Mesendoderm (in vitro differentiated cells): ENCODE measurements around the gene ZNF662.
A peak's percentile ranks its signal among the peaks of the same experiment; 100 is the strongest.

ENCODE experiments used
- DNase-seq: peaks from one replicate; pipeline ENCODE4 v3.0.0; 2013
- H2AK5ac ChIP-seq: 2 replicates; pipeline ENCODE4 v1.6.1; 2013; ENCODE audit warnings: low read length, inconsistent platforms
- H2BK120ac ChIP-seq: 2 replicates; pipeline ENCODE4 v1.6.1; 2013; ENCODE audit warnings: low read depth, mild to moderate bottlenecking, low read length, moderate library complexity, mixed read lengths
- H2BK15ac ChIP-seq: replicated peaks from 2 replicates; pipeline ENCODE4 v1.6.1; 2013; ENCODE audit warnings: low read depth, mild to moderate bottlenecking, moderate library complexity
- H2BK5ac ChIP-seq: 2 replicates; pipeline ENCODE4 v1.6.1; 2013; ENCODE audit warnings: low read length, inconsistent platforms
- H3K18ac ChIP-seq: 2 replicates; pipeline ENCODE4 v1.6.1; 2013; ENCODE audit warnings: mild to moderate bottlenecking, low read length, mixed read lengths
- H3K23ac ChIP-seq: one replicate; pipeline ENCODE4 v1.6.1; 2013; ENCODE audit warnings: low read length
- H3K27ac ChIP-seq: 2 replicates; pipeline ENCODE4 v1.5.1; 2013; ENCODE audit warnings: low read depth, mild to moderate bottlenecking, inconsistent platforms, low read length, moderate library complexity
- H3K27me3 ChIP-seq: 2 replicates; pipeline ENCODE4 v1.6.1; 2013; ENCODE audit warnings: low read length, control low read depth, mild to moderate bottlenecking, inconsistent platforms; ENCODE audit not compliant: insufficient read depth, poor library complexity
- H3K36me3 ChIP-seq: 2 replicates; pipeline ENCODE4 v1.6.1; 2013; ENCODE audit warnings: low read length, inconsistent platforms; ENCODE audit not compliant: control insufficient read depth, insufficient read depth
- H3K4ac ChIP-seq: one replicate; pipeline ENCODE4 v1.6.1; 2013; ENCODE audit warnings: low read depth, mild to moderate bottlenecking, low read length, moderate library complexity
- H3K4me1 ChIP-seq: 2 replicates; pipeline ENCODE4 v1.6.1; 2013; ENCODE audit warnings: low read depth, low read length, inconsistent platforms; ENCODE audit not compliant: control insufficient read depth
- H3K4me2 ChIP-seq: 2 replicates; pipeline ENCODE4 v1.6.1; 2013; ENCODE audit warnings: low read length
- H3K4me3 ChIP-seq: 2 replicates; pipeline ENCODE4 v1.5.1; 2013; ENCODE audit warnings: mild to moderate bottlenecking, low read length
- H3K56ac ChIP-seq: one replicate; pipeline ENCODE4 v1.6.1; 2013; ENCODE audit warnings: low read length
- H3K79me1 ChIP-seq: 2 replicates; pipeline ENCODE4 v1.6.1; 2013; ENCODE audit warnings: low read length, inconsistent platforms
- H3K79me2 ChIP-seq: 2 replicates; pipeline ENCODE4 v1.6.1; 2013; ENCODE audit warnings: mild to moderate bottlenecking, low read length; ENCODE audit not compliant: control insufficient read depth, insufficient read depth
- H3K9ac ChIP-seq: 2 replicates; pipeline ENCODE4 v1.6.1; 2013; ENCODE audit warnings: low read length, inconsistent platforms
- H4K5ac ChIP-seq: one replicate; pipeline ENCODE4 v1.6.1; 2013; ENCODE audit warnings: low read length
- H4K8ac ChIP-seq: one replicate; pipeline ENCODE4 v1.6.1; 2013; ENCODE audit warnings: low read depth, mild to moderate bottlenecking, control low read depth, low read length, moderate library complexity
- WGBS: extraction: QIAGEN DNeasy Blood & Tissue Kit; methylation state at CpG from one replicate; pipeline ENCODE4 v1.1.7; 2013; ENCODE audit warnings: low lambda C conversion rate, missing lambda C conversion rate; ENCODE audit not compliant: insufficient coverage; ENCODE audit errors: extremely low coverage; 5-methylcytosine and 5-hydroxymethylcytosine counted together

The ZNF662 gene

GRCh38 chr3:42898896-42899675 is 6.9 kb upstream of the ZNF662 start:
- no peaks in the 10 kb centered on the region for H3K79me2 ChIP-seq
- H2BK120ac ChIP-seq: no peak overlapping the region
- H3K4ac ChIP-seq: no peak overlapping the region
- H3K18ac ChIP-seq: peak overlapping the region; percentile 8
- no peak overlapping the region for H3K9ac ChIP-seq
- H3K4me2 ChIP-seq: no peak overlapping the region
- H3K4me1 ChIP-seq: no peaks in the 10 kb centered on the region
- no peak overlapping the region for H4K8ac ChIP-seq
- H2BK15ac ChIP-seq: no peak overlapping the region
- no peaks in the 10 kb centered on the region for H3K79me1 ChIP-seq
- DNase-seq: no peak
- no peak overlapping the region for H3K27ac ChIP-seq
- H2AK5ac ChIP-seq: no peak overlapping the region
- H2BK5ac ChIP-seq: no peak overlapping the region
- no peak overlapping the region for H3K56ac ChIP-seq
- H3K27me3 ChIP-seq: no peaks in the 10 kb centered on the region
- no peaks in the 10 kb centered on the region for H3K36me3 ChIP-seq
- H3K4me3 ChIP-seq: no peak overlapping the region
- no peak overlapping the region for H4K5ac ChIP-seq
- no peak overlapping the region for H3K23ac ChIP-seq

- H3K27ac ChIP-seq: no peak overlapping the region
- H4K8ac ChIP-seq: no peak overlapping the region
- no peak overlapping the region for H3K56ac ChIP-seq
- no peak overlapping the region for H3K4ac ChIP-seq
- no peaks in the 10 kb centered on the region for H3K4me1 ChIP-seq
- no peaks in the 10 kb centered on the region for H3K36me3 ChIP-seq
- no peak overlapping the region for H3K4me3 ChIP-seq
- H3K27me3 ChIP-seq: no peaks in the 10 kb centered on the region
- no peak overlapping the region for H3K9ac ChIP-seq
- WGBS: no CpG with 5 or more reads among the region's 8 CpGs
- no peak overlapping the region for H2BK5ac ChIP-seq
- H3K79me2 ChIP-seq: no peaks in the 10 kb centered on the region
- H3K23ac ChIP-seq: no peak overlapping the region
- no peak overlapping the region for H3K4me2 ChIP-seq
- no peak overlapping the region for H2BK120ac ChIP-seq
- no peak overlapping the region for H3K18ac ChIP-seq
- H2AK5ac ChIP-seq: no peak overlapping the region
- H2BK15ac ChIP-seq: no peak overlapping the region
- no peak overlapping the region for H4K5ac ChIP-seq
- no peaks in the 10 kb centered on the region for H3K79me1 ChIP-seq
- DNase-seq: no peak
These were observed 5.5 kb upstream of the ZNF662 start for GRCh38 chr3:42900226-42901072.

DNA sequence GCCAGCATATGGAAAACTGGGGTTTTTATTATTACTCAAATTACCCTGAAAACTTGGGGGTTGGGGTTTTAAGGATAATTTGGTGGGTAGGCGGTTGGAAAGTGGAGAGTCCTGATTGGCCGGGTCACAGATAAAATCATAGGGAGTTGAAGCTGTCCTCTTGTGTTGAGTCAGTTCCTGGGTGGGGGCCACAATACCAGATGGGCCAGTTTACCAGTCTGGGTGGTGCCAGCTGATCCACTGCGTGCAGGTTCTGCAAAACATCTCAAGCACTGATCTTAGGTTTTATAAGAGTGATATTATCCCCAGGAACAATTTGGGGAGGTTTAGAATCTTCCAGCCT is 4.9 kb upstream of the ZNF662 start:
- H2BK5ac ChIP-seq: no peak overlapping the region
- no peak overlapping the region for H3K4me3 ChIP-seq
- H3K4me2 ChIP-seq: no peak overlapping the region
- no CpG with 5 or more reads among the region's 3 CpGs for WGBS
- no peak overlapping the region for H4K8ac ChIP-seq
- no peak for DNase-seq
- H3K18ac ChIP-seq: no peak overlapping the region
- H3K4me1 ChIP-seq: no peaks in the 10 kb centered on the region
- H3K36me3 ChIP-seq: no peaks in the 10 kb centered on the region
- H3K27me3 ChIP-seq: no peaks in the 10 kb centered on the region
- no peak overlapping the region for H4K5ac ChIP-seq
- H3K9ac ChIP-seq: no peak overlapping the region
- no peak overlapping the region for H2BK15ac ChIP-seq
- no peaks in the 10 kb centered on the region for H3K79me2 ChIP-seq
- H2AK5ac ChIP-seq: no peak overlapping the region
- no peak overlapping the region for H3K27ac ChIP-seq
- no peak overlapping the region for H3K4ac ChIP-seq
- H3K56ac ChIP-seq: no peak overlapping the region
- no peak overlapping the region for H3K23ac ChIP-seq
- H3K79me1 ChIP-seq: no peaks in the 10 kb centered on the region
- H2BK120ac ChIP-seq: no peak overlapping the region

GRCh38 chr3:42902257-42902656 is 3.7 kb upstream of the ZNF662 start:
- Histone ChIP-seq H4K8ac (no peak overlapping the region), H2BK5ac (no peak overlapping the region), H3K79me1 (no peaks in the 10 kb centered on the region)

DNA sequence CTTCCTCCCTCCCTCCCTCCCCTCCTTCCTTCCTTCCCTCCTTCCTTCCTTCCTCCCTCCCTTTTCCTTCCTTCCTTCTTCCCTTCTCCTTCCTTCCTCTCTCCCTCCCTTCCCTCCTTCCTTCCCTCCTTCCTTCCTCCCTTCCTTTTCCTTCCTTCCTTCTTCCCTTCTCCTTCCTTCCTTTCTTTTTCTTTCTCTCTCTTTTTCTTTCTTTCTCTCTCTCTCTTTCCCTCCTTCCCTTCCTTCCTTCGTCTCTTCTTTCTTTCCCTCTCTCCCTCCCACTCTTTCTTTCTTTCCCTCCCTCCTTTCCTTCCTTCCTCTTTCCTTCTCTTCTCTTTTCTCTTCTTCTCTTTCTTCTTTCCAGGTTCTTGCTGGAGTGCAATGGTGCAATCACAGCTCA is 1.9 kb upstream of the ZNF662 start:
- Histone ChIP-seq H3K27me3 (no peaks in the 10 kb centered on the region), H2BK5ac (no peak overlapping the region), H3K79me1 (no peaks in the 10 kb centered on the region), H3K9ac (no peak overlapping the region), H3K56ac (no peak overlapping the region), H3K4me2 (no peak overlapping the region), H2BK120ac (no peak overlapping the region), H3K18ac (no peak overlapping the region), H3K27ac (no peak overlapping the region), H3K36me3 (no peaks in the 10 kb centered on the region), H3K79me2 (no peaks in the 10 kb centered on the region), H3K4me1 (no peaks in the 10 kb centered on the region), H3K4ac (no peak overlapping the region), H4K8ac (no peak overlapping the region), H2BK15ac (no peak overlapping the region), H3K4me3 (no peak overlapping the region), H4K5ac (no peak overlapping the region), H3K23ac (no peak overlapping the region), H2AK5ac (no peak overlapping the region)
- no peak for DNase-seq
- WGBS: no CpG with 5 or more reads among the region's 1 CpG

More at GRCh38 chr3:42902257-42902656, 3.7 kb upstream of the ZNF662 start:
- no peak overlapping the region for H3K27ac ChIP-seq
- no peak for DNase-seq
- H3K79me2 ChIP-seq: no peaks in the 10 kb centered on the region
- no peaks in the 10 kb centered on the region for H3K4me1 ChIP-seq
- no peak overlapping the region for H3K4ac ChIP-seq
- no peak overlapping the region for H3K18ac ChIP-seq
- no peak overlapping the region for H2BK15ac ChIP-seq
- H3K56ac ChIP-seq: no peak overlapping the region
- no peak overlapping the region for H3K23ac ChIP-seq
- no peak overlapping the region for H3K9ac ChIP-seq
- H2BK120ac ChIP-seq: no peak overlapping the region
- H3K4me2 ChIP-seq: no peak overlapping the region
- no peak overlapping the region for H2AK5ac ChIP-seq
- no peaks in the 10 kb centered on the region for H3K27me3 ChIP-seq
- no peak overlapping the region for H4K5ac ChIP-seq
- no peaks in the 10 kb centered on the region for H3K36me3 ChIP-seq
- no CpG with 5 or more reads among the region's 2 CpGs for WGBS
- no peak overlapping the region for H3K4me3 ChIP-seq
